ENCODE measurements around the gene SFN. TPM values are rescaled to one million over a fixed set of nuclear protein-coding genes. Genes with fewer than 3 reads are reported as not detected.

SFN gene
- total and polyA plus RNA-seq, 2 of the 4 experiments (the other 2 are of a cell fraction), result 0.18 to 0.34 TPM

GRCh38 chr1:26888231-26888630, 25.3 kb downstream of the SFN start:
- Histone ChIP-seq H4K91ac (ENCODE audit: insufficient read depth, low read depth, low read length) (no peak overlapping the region), H3K4ac (ENCODE audit: low read depth, low read length) (no peak overlapping the region), H2AK5ac (ENCODE audit: low read depth, low read length) (no peak overlapping the region), H4K8ac (ENCODE audit: low read depth in 2 of 2, low read length in 2 of 2) (no peak overlapping the region), H3K23ac (ENCODE audit: low read depth, low read length) (no peak overlapping the region), H3K56ac (ENCODE audit: extremely low read depth, insufficient read depth, low read length) (no peak overlapping the region), H4K20me1 (ENCODE audit: insufficient read depth, low read length) (peaks cover 6% of the 10 kb centered on the region), H2AK9ac (replicated peaks; ENCODE audit: low read depth, low read length, poor library complexity) (no peak overlapping the region), H3K4me1 (ENCODE audit: control insufficient read depth, insufficient read depth, low read length) (peaks cover 10% of the 10 kb centered on the region), H3K9ac (ENCODE audit: low read depth, low read length) (no peak overlapping the region), H3K79me1 (ENCODE audit: low read depth in 1 of 2, low read length in 2 of 2) (peaks cover 18 to 44% of the 10 kb centered on the region in 2 experiments), H3K14ac (replicated peaks; ENCODE audit: low read depth, low read length) (no peak overlapping the region), H3K27me3 (ENCODE audit: control insufficient read depth, insufficient read depth, low read length) (no peaks in the 10 kb centered on the region), H3K18ac (ENCODE audit: low read depth, low read length) (no peak overlapping the region), H2BK5ac (ENCODE audit: low read depth, low read length, poor library complexity, severe bottlenecking) (no peak overlapping the region), H2BK20ac (ENCODE audit: low read depth, low read length) (no peak overlapping the region), H4K5ac (ENCODE audit: low read depth, low read length) (no peak overlapping the region), H3K27ac (ENCODE audit: insufficient read depth, low read length) (no peak overlapping the region), H3K4me2 (ENCODE audit: low read depth, low read length) (no peak overlapping the region), H2BK120ac (ENCODE audit: low read depth, low read length) (no peak overlapping the region), H3K4me3 (ENCODE audit: insufficient read depth, low read depth, low read length) (no peak overlapping the region), H3K36me3 (ENCODE audit: control insufficient read depth, insufficient read depth, low read length) (peaks cover 54% of the 10 kb centered on the region), H2BK15ac (ENCODE audit: low read depth, low read length) (no peak overlapping the region), H3K9me1 (ENCODE audit: insufficient read depth, low read length) (peaks cover 4% of the 10 kb centered on the region; the same call in 1 of the 2 replicates), H3K9me3 (ENCODE audit: control insufficient read depth, insufficient read depth, low read length) (no peaks in the 10 kb centered on the region), H2AFZ (replicated peaks; ENCODE audit: low read length, poor library complexity) (no peak overlapping the region)
- POLR2A ChIA-PET (ENCODE audit: unreplicated experiment), result interaction anchor here (1.0 to 1.1 kb wide), 2 partner anchors 12 kb away, joined by 3 read pairs; partner anchors contain the start of gene GPATCH3
- ATAC-seq (ENCODE audit: low read depth) (no peak), DNase-seq (no peak)
- BruUV-seq (replicated peaks), result no TSS peak
- TF ChIP-seq MAZ (IDR thresholded peaks at IDR 0.05; ENCODE audit: borderline replicate concordance, low read depth, low read length) (no peak), RCOR1 (IDR thresholded peaks at IDR 0.05; ENCODE audit: insufficient replicate concordance, low read length) (no peak), MXI1 (IDR thresholded peaks at IDR 0.05; ENCODE audit: borderline replicate concordance, low read depth, low read length) (no peak), CTCF (conservative IDR thresholded peaks at IDR 0.05; ENCODE audit: low read depth, low read length) (no peak), RAD21 (IDR thresholded peaks at IDR 0.05; ENCODE audit: low read length) (no peak), MAFK (IDR thresholded peaks at IDR 0.05; ENCODE audit: low read depth, low read length) (no peak), NFE2L2 (IDR thresholded peaks at IDR 0.05; ENCODE audit: low read depth, low read length) (no peak), RFX5 (IDR thresholded peaks at IDR 0.05; ENCODE audit: low read depth, low read length) (no peak)
- TF ChIP-seq, protein P1, sequence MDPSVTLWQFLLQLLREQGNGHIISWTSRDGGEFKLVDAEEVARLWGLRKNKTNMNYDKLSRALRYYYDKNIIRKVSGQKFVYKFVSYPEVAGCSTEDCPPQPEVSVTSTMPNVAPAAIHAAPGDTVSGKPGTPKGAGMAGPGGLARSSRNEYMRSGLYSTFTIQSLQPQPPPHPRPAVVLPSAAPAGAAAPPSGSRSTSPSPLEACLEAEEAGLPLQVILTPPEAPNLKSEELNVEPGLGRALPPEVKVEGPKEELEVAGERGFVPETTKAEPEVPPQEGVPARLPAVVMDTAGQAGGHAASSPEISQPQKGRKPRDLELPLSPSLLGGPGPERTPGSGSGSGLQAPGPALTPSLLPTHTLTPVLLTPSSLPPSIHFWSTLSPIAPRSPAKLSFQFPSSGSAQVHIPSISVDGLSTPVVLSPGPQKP (IDR thresholded peaks at IDR 0.05; ENCODE audit: borderline replicate concordance, low read depth, low read length), result no peak
- in situ Hi-C loops (cut with MboI; ENCODE audit: low sequenced_read_pairs) (no loop called here), intact Hi-C loops (cut with micrococcal nuclease) (no loop called here), dilution Hi-C loops (cut with HindIII; ENCODE audit: low sequenced_read_pairs, unreplicated experiment) (no loop called here)
- no CpG with 5 or more reads among the region's 1 CpG for WGBS, 2 experiments (ENCODE audit: extremely low coverage in 2 of 2, insufficient read length in 1 of 2)
- CTCF ChIA-PET, result interaction anchor here (1.2 kb wide), 1 partner anchor 289 kb away, joined by 3 read pairs; no protein-coding TSS in a partner anchor
